Measurements from ENCODE around the gene MAP4K4. TPM values are rescaled to one million over a fixed set of nuclear protein-coding genes. Genes with fewer than 3 reads are reported as not detected.

MAP4K4 gene
- polyA plus RNA-seq, 3 donors: 5.3 to 66.9 (median 8.7) TPM

DNA sequence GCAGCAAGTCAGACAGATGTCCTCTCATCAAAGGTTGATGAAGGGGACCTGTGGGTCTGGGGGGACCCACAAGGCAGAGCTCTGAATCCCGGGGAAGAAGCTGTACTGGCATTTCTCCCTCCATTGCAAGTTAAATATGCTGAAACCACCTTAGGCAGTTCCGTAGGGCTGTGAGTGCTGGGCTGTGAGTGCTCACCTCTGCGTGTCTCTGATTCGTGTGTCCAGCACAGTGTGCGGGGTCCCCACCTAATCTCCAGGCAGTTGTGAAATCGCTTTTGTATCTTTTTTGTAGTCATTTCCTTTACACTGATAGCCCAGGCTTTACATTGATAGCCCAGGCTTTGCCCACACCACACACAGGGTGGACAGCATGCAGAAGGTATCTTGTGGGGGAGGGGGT lies 80.6 kb downstream of the MAP4K4 start:
- Histone ChIP-seq H3K4me3 (replicated peaks in 1 of 3; ENCODE audit: low read depth in 2 of 3, low read length in 3 of 3) (no peak overlapping the region), H3K79me2 (ENCODE audit: insufficient read depth, low read length) (peaks cover 100% of the 10 kb centered on the region), H3K4me2 (replicated peaks; ENCODE audit: extremely low read depth, low read length, poor library complexity, severe bottlenecking) (no peak overlapping the region), H2AFZ (ENCODE audit: insufficient read depth, low read depth, low read length, poor library complexity, severe bottlenecking) (no peak overlapping the region), H3K9me3 (replicated peaks in 1 of 2; ENCODE audit: control insufficient read depth in 1 of 2, insufficient read depth in 1 of 2, low read length in 2 of 2) (no peaks in the 10 kb centered on the region), H3K9ac (ENCODE audit: insufficient read depth, low read length, poor library complexity, severe bottlenecking) (no peak overlapping the region), H4K20me1 (ENCODE audit: insufficient read depth, low read length) (peaks cover 100% of the 10 kb centered on the region), H3K27ac (ENCODE audit: low read depth in 1 of 2, low read length in 2 of 2) (peak overlapping the region; percentile 8 to 15), H3K4me1 (ENCODE audit: control insufficient read depth in 1 of 2, insufficient read depth in 2 of 2, low read length in 2 of 2) (peaks cover 35 to 37% of the 10 kb centered on the region in 2 donors), H3K36me3 (replicated peaks in 1 of 2; ENCODE audit: control insufficient read depth in 1 of 2, insufficient read depth in 2 of 2, low read length in 2 of 2) (no peaks in the 10 kb centered on the region), H3K27me3 (ENCODE audit: control insufficient read depth in 2 of 2, insufficient read depth in 2 of 2, low read length in 2 of 2) (no peaks in the 10 kb centered on the region)
- TF ChIP-seq, protein P1, sequence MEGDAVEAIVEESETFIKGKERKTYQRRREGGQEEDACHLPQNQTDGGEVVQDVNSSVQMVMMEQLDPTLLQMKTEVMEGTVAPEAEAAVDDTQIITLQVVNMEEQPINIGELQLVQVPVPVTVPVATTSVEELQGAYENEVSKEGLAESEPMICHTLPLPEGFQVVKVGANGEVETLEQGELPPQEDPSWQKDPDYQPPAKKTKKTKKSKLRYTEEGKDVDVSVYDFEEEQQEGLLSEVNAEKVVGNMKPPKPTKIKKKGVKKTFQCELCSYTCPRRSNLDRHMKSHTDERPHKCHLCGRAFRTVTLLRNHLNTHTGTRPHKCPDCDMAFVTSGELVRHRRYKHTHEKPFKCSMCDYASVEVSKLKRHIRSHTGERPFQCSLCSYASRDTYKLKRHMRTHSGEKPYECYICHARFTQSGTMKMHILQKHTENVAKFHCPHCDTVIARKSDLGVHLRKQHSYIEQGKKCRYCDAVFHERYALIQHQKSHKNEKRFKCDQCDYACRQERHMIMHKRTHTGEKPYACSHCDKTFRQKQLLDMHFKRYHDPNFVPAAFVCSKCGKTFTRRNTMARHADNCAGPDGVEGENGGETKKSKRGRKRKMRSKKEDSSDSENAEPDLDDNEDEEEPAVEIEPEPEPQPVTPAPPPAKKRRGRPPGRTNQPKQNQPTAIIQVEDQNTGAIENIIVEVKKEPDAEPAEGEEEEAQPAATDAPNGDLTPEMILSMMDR (IDR thresholded peaks at IDR 0.05): no peak
- Mint-ChIP-seq H3K27ac (peak overlapping the region in 4 of 7 donors; percentile 21 to 57 (median 42)), H3K9me3 (no peaks in the 10 kb centered on the region), H3K4me3 (no peak overlapping the region), H3K36me3 (no peaks in the 10 kb centered on the region), H3K27me3 (ENCODE audit: low read depth in 3 of 3) (peaks cover 0 to 1% (median 0%) of the 10 kb centered on the region in 3 donors), H3K4me1 (peaks cover 87% of the 10 kb centered on the region)
- 71% methylated on average over 6 of the region's 6 CpGs for WGBS (ENCODE audit: insufficient coverage)
- intact Hi-C loops (cut with micrococcal nuclease): no loop called here
- no peak for DNase-seq

DNA sequence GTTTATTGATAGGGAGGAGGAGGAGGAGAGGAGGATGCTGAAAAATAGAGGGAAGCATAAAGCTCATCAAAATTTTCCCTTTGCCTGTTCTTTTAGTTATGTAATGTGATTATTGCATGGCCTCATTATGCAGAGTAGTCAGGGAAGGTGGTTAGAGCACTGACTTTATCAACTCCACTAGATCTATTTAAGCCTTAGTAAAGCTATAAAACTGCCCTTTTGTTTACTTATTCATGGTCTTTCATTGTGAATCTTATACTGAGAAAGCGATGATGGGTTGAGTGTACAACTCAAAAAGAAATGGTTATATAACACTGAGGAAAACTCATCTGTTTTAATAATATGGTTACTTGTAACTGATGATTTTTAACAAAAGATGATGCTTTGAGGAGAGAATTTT lies 81.7 kb downstream of the MAP4K4 start:
- Mint-ChIP-seq H3K36me3 (peaks cover 5 to 7% of the 10 kb centered on the region in 2 donors), H3K9me3 (no peaks in the 10 kb centered on the region), H3K4me3 (no peak overlapping the region), H3K27ac (peak overlapping the region in 2 of 7 donors; percentile 30 to 45), H3K27me3 (ENCODE audit: low read depth in 3 of 3) (peaks cover 0 to 1% (median 0%) of the 10 kb centered on the region in 3 donors), H3K4me1 (peaks cover 83% of the 10 kb centered on the region)
- Histone ChIP-seq H3K9me3 (replicated peaks in 1 of 2; ENCODE audit: control insufficient read depth in 1 of 2, insufficient read depth in 1 of 2, low read length in 2 of 2) (no peaks in the 10 kb centered on the region), H2AFZ (ENCODE audit: insufficient read depth, low read depth, low read length, poor library complexity, severe bottlenecking) (no peak overlapping the region), H3K27ac (ENCODE audit: low read depth in 1 of 2, low read length in 2 of 2) (no peak overlapping the region), H3K4me2 (replicated peaks; ENCODE audit: extremely low read depth, low read length, poor library complexity, severe bottlenecking) (no peak overlapping the region), H3K9ac (ENCODE audit: insufficient read depth, low read length, poor library complexity, severe bottlenecking) (no peak overlapping the region), H3K4me3 (replicated peaks in 1 of 3; ENCODE audit: low read depth in 2 of 3, low read length in 3 of 3) (no peak overlapping the region), H3K27me3 (ENCODE audit: control insufficient read depth in 2 of 2, insufficient read depth in 2 of 2, low read length in 2 of 2) (no peaks in the 10 kb centered on the region), H3K79me2 (ENCODE audit: insufficient read depth, low read length) (peaks cover 100% of the 10 kb centered on the region), H3K36me3 (replicated peaks in 1 of 2; ENCODE audit: control insufficient read depth in 1 of 2, insufficient read depth in 2 of 2, low read length in 2 of 2) (no peaks in the 10 kb centered on the region), H4K20me1 (ENCODE audit: insufficient read depth, low read length) (peaks cover 100% of the 10 kb centered on the region), H3K4me1 (ENCODE audit: control insufficient read depth in 1 of 2, insufficient read depth in 2 of 2, low read length in 2 of 2) (peaks cover 25 to 27% of the 10 kb centered on the region in 2 donors)
- intact Hi-C loops (cut with micrococcal nuclease): no loop called here
- DNase-seq: no peak
- WGBS (ENCODE audit: insufficient coverage): no CpG with 5 or more reads among the region's 1 CpG
- TF ChIP-seq, protein P1 (IDR thresholded peaks at IDR 0.05): no peak
